Measurements from ENCODE around the gene KCP. TPM values are rescaled to one million over a fixed set of nuclear protein-coding genes. Genes with fewer than 3 reads are reported as not detected.
A peak's percentile ranks its signal among the peaks of the same experiment; 100 is the strongest.

KCP gene
- polyA plus RNA-seq, 6 donors from 2014 or later: 0.29 to 0.78 (median 0.37) TPM; not detected in 2

DNA sequence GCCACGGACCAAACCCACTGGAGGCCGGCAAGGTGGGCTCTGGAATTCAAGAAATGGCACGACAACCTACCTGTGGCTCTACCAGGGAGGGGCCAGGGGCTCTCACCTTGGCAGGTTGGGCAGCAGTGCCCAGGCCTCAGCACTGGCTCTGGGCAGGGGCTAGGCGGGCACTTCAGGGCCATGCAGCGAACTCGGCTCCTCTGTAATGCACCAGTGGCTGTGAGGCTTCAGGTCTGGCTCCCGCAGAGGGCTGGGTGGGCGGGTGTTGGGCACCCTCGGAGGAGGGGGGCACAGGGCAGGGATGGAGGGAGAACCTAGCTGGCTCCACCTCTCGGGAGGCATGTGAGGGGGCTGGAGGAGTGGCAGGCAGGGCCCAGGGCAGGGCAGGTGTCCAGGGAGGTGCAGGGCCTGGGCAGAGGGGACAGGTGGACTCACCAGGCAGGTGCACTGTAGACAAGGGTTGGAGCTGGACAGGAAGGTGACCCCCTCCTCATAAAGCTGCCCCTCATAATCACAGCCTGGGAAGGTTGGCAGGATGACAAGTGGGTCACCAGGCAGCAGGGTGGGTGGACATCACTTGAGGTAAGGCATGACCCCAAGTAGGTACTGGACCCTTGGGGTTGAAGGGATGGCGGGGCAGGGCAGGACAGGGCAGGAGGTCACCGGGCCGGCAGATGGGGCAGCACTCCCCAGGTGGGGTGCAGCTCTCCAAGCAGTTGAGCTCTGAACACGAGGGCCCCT lies 6.7 kb downstream of the KCP start:
- Mint-ChIP-seq H3K4me3 (no peak overlapping the region), H3K27me3 (peaks cover 13 to 35% (median 27%) of the 10 kb centered on the region in 3 donors), H3K27ac (peak overlapping the region in 1 of 6 donors; percentile 68), H3K4me1 (peaks cover 7 to 11% (median 9%) of the 10 kb centered on the region in 3 donors), H3K9me3 (peaks cover 0 to 7% (median 0%) of the 10 kb centered on the region in 7 donors), H3K36me3 (peaks cover 0 to under 1% of the 10 kb centered on the region in 2 donors)
- DNase-seq (no peak), ATAC-seq (ENCODE audit: low read depth in 2 of 2) (no peak)

DNA sequence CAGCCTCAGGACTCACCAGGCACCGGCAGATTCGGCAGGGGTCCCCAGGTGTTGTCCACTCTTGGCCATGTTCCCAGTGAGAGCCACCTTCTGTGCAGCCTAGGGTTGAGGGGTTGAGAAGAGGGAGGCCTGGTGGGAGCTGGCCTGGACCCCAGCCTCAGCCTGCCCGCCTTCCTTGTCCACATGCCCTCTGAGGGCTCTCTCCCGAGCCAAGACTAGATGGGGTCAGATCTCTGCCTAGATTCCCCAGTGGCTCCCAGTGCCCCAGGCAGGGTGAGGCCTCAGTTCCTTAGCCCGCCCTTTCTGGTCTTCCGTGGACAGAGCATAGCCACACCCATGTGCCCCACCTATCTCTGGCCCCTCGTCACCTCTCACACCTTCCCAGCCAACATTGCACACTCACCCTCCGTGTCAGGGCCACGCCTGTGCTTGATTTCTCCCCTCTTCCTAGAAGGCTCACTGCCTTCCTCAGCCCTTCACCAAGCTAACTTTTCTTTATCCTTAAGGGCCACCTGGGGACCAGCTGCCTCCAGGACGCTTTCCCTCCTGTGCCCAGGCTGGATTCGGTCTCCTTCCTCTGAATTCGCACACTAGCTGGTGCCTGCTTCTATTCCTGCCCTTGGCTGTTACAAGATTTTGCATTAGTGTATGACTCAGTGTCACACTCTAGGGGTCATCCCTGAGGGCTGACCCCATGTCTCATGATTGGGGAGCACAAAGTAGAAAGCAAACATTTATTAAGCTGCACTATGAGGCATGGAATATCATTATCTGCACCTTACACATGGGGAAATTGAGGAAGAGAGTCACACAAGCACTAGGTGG lies 7.5 kb downstream of the KCP start:
- Mint-ChIP-seq H3K4me1 (peaks cover 7 to 11% (median 9%) of the 10 kb centered on the region in 3 donors), H3K4me3 (no peak overlapping the region), H3K36me3 (peaks cover 0 to 7% of the 10 kb centered on the region in 2 donors), H3K27ac (peak overlapping the region in 1 of 6 donors; percentile 55), H3K27me3 (peaks cover 15 to 27% (median 19%) of the 10 kb centered on the region in 3 donors), H3K9me3 (peaks cover 0 to 12% (median 4%) of the 10 kb centered on the region in 7 donors)
- no peak for DNase-seq
- no peak for ATAC-seq (ENCODE audit: low read depth in 2 of 2)

DNA sequence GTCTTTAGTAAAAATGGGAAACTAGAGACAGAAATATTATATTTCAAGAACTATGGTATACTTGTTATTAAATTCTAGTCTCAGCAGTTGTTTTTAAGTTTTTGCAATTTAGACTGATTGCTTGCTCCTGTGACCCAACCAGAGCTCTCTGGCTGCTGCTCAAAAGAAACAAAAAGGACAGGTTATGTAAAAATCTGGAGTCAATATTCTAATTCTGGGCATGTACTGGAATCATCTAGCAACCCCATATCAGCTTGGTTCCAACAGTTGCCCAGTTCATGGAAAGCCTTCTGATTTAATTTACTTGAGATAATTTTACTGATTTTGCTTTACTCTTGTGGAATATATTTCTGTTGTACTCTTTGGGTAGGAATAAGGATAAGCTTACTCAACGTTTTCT lies 10.3 kb downstream of the KCP start:
- H3K27me3 Mint-ChIP-seq: peaks cover 4 to 11% (median 10%) of the 10 kb centered on the region in 3 donors
- no peak overlapping the region for H3K27ac Mint-ChIP-seq
- no peak overlapping the region for H3K4me3 Mint-ChIP-seq
- peaks cover 7 to 10% (median 9%) of the 10 kb centered on the region in 3 donors for H3K4me1 Mint-ChIP-seq
- DNase-seq: no peak
- peaks cover 0 to 7% of the 10 kb centered on the region in 2 donors for H3K36me3 Mint-ChIP-seq
- H3K9me3 Mint-ChIP-seq: peaks cover 0 to 12% (median 4%) of the 10 kb centered on the region in 7 donors
- no peak for ATAC-seq (ENCODE audit: low read depth in 2 of 2)

DNA sequence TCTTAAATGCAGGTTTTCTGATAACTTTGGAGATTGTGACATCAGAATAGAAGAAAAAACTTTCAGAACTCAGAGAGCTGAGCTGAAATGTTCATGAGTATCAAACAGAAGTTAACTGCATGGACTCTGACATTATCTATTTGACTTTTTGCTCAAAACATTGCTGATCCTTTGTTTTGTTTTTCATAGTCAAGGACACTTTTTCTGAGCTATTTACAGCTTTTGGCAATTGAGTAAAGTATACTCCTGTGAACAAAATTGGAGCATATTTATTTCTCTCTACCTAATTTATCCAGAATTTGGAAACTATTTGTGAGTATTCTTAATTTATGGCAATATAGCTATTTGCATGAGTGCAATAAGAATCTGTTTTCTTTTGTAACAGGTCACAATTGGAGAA lies 11.1 kb downstream of the KCP start:
- ATAC-seq (ENCODE audit: low read depth in 2 of 2): no peak
- peaks cover 2 to 5% (median 2%) of the 10 kb centered on the region in 3 donors for H3K4me1 Mint-ChIP-seq
- DNase-seq: no peak
- H3K4me3 Mint-ChIP-seq: no peak overlapping the region
- peaks cover 2 to 11% (median 4%) of the 10 kb centered on the region in 3 donors for H3K27me3 Mint-ChIP-seq
- no peak overlapping the region for H3K27ac Mint-ChIP-seq
- peaks cover 0 to 7% of the 10 kb centered on the region in 2 donors for H3K36me3 Mint-ChIP-seq
- peaks cover 0 to 12% (median 4%) of the 10 kb centered on the region in 7 donors for H3K9me3 Mint-ChIP-seq

DNA sequence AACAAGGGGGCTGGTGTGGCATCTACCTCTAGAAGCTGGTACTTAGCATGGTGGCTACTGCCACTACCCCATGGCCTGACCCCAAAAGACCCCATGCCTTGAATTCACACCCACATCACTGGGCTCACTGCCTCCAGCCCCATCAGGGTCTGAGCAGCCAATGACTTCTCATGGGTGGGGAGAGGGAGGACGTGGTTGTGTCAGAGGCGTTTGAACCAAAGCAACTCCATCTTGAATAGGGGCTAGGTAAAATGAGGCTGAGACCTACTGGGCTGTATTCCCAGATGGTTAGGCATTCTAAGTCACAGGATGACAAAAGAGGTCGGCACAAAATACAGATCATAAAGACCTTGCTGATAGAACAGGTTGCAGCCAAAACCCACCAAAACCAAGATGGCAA lies 15.2 kb downstream of the KCP start:
- no peak overlapping the region for H3K4me3 Mint-ChIP-seq
- H3K27me3 Mint-ChIP-seq: peaks cover 4 to 11% (median 10%) of the 10 kb centered on the region in 3 donors
- H3K27ac Mint-ChIP-seq: no peak overlapping the region
- no peak for DNase-seq
- H3K9me3 Mint-ChIP-seq: peaks cover 0 to 9% (median 4%) of the 10 kb centered on the region in 7 donors
- peaks cover 0 to 7% of the 10 kb centered on the region in 2 donors for H3K36me3 Mint-ChIP-seq
- ATAC-seq (ENCODE audit: low read depth in 2 of 2): no peak
- H3K4me1 Mint-ChIP-seq: no peaks in the 10 kb centered on the region

DNA sequence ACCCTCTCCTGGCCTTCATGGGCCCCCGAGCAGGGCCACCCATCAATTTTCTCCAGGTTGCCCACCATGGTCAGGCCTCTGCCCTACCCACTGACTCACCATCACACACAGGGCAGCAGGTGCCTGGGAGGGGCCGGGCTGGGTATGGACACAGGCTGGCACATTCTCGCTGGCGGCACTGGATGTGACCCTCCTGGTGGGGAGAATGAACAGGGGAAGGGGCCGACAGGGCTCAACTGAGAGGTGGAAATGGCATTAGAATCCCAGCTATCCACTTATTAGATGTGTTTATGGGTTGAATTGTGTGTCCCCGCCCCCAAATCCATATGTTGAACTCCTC lies 16.4 kb downstream of the KCP start:
- Mint-ChIP-seq H3K27ac (no peak overlapping the region), H3K27me3 (peaks cover 4 to 22% (median 21%) of the 10 kb centered on the region in 3 donors), H3K4me1 (peaks cover 0 to 2% (median 0%) of the 10 kb centered on the region in 3 donors), H3K36me3 (peaks cover 0 to 7% of the 10 kb centered on the region in 2 donors), H3K9me3 (peaks cover 0 to 7% (median 4%) of the 10 kb centered on the region in 7 donors), H3K4me3 (no peak overlapping the region)
- no peak for ATAC-seq (ENCODE audit: low read depth in 2 of 2)
- no peak for DNase-seq

DNA sequence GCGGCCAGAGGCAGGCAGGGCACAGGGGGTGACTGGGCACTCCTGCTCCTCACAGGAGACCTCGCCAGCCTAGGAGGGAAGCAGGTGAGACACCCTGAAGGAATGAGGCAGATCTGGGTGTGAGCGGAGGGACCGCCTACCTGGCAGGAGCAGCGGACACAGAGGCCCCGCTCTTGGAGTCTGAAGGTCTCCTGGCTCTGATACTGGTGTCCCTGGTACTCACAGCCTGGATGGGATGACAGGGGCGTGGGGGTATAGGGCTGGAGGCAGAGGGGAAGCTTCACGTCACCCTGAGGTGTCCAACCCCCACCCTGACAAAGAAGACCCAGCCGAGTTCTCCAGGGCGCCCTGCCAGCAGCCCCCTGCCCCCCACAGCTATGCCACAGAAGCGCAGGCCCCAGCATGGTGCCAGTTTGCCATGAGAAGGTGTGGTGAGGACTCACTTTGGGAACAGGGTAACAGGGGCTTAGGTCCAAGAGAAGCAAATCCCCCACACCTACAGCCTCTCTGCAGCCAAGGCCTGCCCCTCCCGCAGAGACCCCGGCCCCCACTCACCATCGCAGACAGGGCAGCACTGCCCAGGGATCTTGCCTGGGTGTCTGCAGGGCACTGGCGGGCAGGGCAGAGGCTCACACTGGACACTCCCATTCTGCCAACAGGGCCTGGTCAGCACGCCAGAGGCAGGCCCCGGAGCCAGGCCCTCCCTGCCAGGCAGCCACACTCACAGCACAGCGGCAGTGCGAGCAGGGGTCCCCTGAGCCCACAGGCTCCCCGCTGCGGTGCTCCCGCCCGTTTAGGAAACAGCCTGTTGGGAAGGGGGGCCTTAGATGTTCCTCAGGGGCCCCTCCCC lies 17.0 kb downstream of the KCP start:
- Mint-ChIP-seq H3K4me3 (no peak overlapping the region), H3K27ac (no peak overlapping the region), H3K27me3 (peaks cover 3 to 22% (median 21%) of the 10 kb centered on the region in 3 donors), H3K4me1 (peaks cover 0 to 2% (median 0%) of the 10 kb centered on the region in 3 donors), H3K36me3 (peaks cover 0 to 3% of the 10 kb centered on the region in 2 donors), H3K9me3 (peaks cover 0 to 3% (median 2%) of the 10 kb centered on the region in 7 donors)
- no peak for DNase-seq
- no peak for ATAC-seq (ENCODE audit: low read depth in 2 of 2)

DNA sequence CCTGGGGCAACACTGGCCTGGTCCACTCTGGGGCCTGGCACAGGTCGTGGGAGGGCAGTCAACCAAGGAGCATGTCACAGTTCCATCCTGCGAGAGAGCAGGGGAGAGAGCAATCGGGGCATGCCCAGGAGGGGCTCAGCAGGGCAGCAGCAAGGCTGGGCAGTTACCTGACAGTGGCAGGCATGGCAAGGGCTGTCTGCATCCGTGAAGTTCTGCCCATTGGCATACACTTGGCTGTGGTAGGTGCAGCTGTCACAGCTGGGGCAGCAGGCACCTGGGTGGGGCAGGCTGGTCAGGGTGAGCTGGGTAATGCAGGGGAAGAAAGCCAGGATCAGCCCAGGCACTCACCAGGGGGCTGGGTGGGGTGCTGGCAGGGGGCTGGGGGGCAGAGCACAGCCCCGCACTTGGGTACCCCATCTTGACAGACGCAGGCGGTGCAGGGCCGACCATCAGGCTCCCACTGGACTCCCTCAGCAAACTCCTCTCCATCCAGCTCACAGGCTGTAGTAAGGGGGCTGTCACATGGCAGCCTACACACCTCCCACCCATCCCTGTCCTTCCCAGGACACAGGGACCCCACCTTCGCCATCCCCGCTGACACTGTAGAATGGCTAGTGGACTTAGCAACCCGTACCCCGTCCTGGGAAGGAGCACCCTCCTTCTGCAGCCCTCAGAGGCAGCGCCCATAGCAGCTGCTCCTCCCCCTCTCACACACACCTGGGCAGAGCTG lies 17.8 kb downstream of the KCP start:
- Mint-ChIP-seq H3K27ac (peak overlapping the region in 1 of 6 donors; percentile 21), H3K9me3 (no peaks in the 10 kb centered on the region), H3K27me3 (peaks cover 0 to 22% (median 21%) of the 10 kb centered on the region in 3 donors), H3K36me3 (no peaks in the 10 kb centered on the region), H3K4me1 (peaks cover 0 to 2% (median 0%) of the 10 kb centered on the region in 3 donors), H3K4me3 (no peak overlapping the region)
- DNase-seq: no peak
- no peak for ATAC-seq (ENCODE audit: low read depth in 2 of 2)

DNA sequence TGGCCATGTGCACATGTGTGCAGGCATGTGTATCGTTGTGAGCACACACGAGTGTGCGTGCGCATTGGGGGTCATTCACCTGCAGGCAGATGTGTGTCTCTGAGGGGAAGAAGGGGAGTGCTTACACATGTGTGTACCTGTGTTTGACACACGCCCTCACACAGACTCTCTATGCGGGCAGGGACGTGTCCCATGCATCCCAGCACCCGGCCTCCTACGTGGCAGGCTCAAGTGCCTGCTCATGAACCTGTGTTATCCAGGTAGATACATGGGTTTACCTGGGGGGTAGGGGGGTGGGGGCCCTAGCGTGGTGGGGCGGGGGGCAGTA lies 18.6 kb downstream of the KCP start:
- no peak for ATAC-seq (ENCODE audit: low read depth in 2 of 2)
- no peaks in the 10 kb centered on the region for H3K9me3 Mint-ChIP-seq

DNA sequence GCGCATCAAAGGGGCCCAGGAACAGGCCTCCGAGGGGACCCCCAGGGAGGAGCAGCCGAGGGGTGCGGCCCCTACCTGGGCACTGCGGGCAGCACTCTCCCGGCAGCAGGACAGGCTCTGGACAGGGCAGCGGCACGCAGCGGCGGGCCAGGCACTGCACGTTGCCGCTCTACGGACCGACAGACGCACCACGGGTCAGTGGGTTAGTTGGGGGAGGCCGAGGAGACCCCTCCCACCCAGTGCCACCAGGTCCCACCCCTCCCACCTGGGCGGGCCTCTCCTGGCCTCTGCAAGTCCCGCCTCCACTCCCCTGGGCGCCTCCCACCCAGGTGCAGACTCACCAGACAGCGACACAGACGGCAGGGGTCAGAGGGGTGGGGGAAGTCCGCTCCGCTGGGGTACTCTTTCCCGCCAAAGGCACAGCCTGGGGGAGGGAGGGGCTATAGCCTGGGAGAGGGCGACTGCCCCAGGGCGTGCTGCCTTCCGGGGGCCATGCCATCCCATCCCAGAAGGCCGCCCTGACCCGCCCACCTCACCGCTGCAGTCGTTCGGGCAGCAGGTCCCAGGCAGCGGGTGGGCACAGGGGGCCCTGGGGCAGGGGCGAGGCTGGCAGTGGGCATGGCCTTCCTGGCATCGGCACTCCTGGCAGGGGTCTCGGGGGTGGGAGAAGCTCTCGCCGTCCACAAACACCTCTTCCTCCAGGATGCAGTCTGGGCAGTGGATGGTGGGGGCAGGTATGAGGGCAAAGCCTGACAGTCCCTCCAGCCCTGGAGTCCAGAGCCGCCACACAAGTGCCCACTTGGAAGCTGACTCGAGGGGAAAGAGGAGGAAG lies 19.2 kb downstream of the KCP start:
- DNase-seq (peak; percentile 43), ATAC-seq (ENCODE audit: low read depth in 2 of 2) (peak; percentile 86 to 89)
- no peaks in the 10 kb centered on the region for H3K9me3 Mint-ChIP-seq
- H3K36me3 Mint-ChIP-seq: no peaks in the 10 kb centered on the region
- H3K27me3 Mint-ChIP-seq: peaks cover 0 to 22% (median 21%) of the 10 kb centered on the region in 3 donors
- peaks cover 0 to 4% (median 2%) of the 10 kb centered on the region in 3 donors for H3K4me1 Mint-ChIP-seq
- H3K27ac Mint-ChIP-seq: no peak overlapping the region
- peak overlapping the region in 3 of 8 donors; percentile 39 to 75 (median 64) for H3K4me3 Mint-ChIP-seq

More for the DNA sequence above, 18.6 kb downstream of the KCP start:
- peaks cover 0 to 22% (median 21%) of the 10 kb centered on the region in 3 donors for H3K27me3 Mint-ChIP-seq
- no peaks in the 10 kb centered on the region for H3K36me3 Mint-ChIP-seq
- H3K4me3 Mint-ChIP-seq: peak overlapping the region in 3 of 8 donors; percentile 39 to 75 (median 64)
- DNase-seq: no peak
- no peak overlapping the region for H3K27ac Mint-ChIP-seq
- H3K4me1 Mint-ChIP-seq: peaks cover 0 to 2% (median 2%) of the 10 kb centered on the region in 3 donors

DNA sequence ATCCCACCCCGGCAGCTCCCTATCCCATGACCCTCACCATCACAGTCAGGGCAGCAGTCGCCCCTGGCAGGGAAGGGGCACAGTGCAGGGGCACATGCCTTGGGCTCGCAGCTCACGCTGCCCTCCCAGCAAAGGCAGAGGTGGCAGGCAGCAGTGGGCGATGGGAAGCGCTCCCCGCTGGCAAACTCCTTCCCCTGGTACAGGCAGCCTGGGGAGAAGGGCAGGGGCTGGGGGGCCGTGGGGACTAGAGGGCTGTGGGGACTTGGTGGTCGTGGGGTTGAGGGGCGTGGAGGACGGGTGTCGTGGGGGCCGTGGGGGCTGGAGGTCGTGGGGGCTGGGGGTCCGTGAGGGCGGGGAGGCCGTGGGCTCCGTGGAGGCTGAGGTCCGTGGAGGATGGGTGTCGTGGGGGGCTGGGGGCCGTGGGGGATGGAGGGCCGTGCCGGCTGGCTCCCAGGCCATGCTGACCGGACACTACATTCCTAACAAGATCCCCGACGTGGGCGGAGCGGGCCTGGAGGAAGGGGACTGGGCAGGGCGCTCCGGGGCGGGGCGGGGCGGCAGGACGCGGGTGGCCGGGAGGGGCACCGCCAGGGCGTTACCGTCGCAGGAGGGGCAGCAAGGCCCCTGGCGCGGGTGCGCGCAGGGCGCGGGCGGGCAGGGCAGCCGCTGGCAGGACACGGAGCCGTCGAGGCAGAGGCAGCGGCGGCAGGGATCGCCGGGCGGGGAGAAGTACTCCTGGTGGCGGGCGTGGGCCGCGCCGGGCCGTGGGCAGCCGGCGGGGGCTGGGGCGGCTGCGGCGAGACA lies 20.0 kb downstream of the KCP start:
- peak; percentile 26 to 27 for ATAC-seq (ENCODE audit: low read depth in 2 of 2)
- Mint-ChIP-seq H3K4me1 (peaks cover 0 to 4% (median 2%) of the 10 kb centered on the region in 3 donors), H3K36me3 (no peaks in the 10 kb centered on the region), H3K4me3 (peak overlapping the region in 7 of 8 donors; percentile 33 to 83 (median 62)), H3K27me3 (peaks cover 5 to 28% (median 28%) of the 10 kb centered on the region in 3 donors), H3K9me3 (no peaks in the 10 kb centered on the region), H3K27ac (no peak overlapping the region)
- DNase-seq: no peak

All from naive B cell (primary cell).